Colonic mucosa (tissue), 4 donors: ENCODE results near the gene MN1. TPM values are rescaled to one million over a fixed set of nuclear protein-coding genes. Genes with fewer than 3 reads are reported as not detected.

Experiments
- DNase-seq: peaks from one replicate; pipeline ENCODE4 v3.0.0-alpha.2; 2020
- H3K27ac ChIP-seq: fragments of 200-600 bp; one replicate; pipeline ENCODE4 v1.8.0; 2021
- H3K27me3 ChIP-seq: fragments of 200-600 bp; one replicate; pipeline ENCODE4 v1.8.0; 2021
- H3K36me3 ChIP-seq: fragments of 200-600 bp; one replicate; pipeline ENCODE4 v1.8.0; 2021
- H3K4me1 ChIP-seq: fragments of 200-600 bp; one replicate; pipeline ENCODE4 v1.8.0; 2021; ENCODE audit warnings: mild to moderate bottlenecking
- H3K4me3 ChIP-seq: fragments of 200-600 bp; one replicate; pipeline ENCODE4 v1.8.0; 2021
- H3K9ac ChIP-seq, 2 donors: one replicate each; pipeline ENCODE4 v1.7.0; 2013; ENCODE audit warnings: control low read depth in 2 of 2, low read depth in 2 of 2, low read length in 2 of 2
- H3K9me3 ChIP-seq: fragments of 200-600 bp; one replicate; pipeline ENCODE4 v1.8.0; 2021
- intact Hi-C: fragments of 100-400 bp; cut with DNase I; formaldehyde crosslinking; loops from one replicate; pipeline ENCODE4 v1.14.1; 2022
- total RNA-seq, 2 donors: library from RNA; stranded (reverse); fragmentation: NEBNext Ultra II Directional in 1 of 2; extraction: Animal tissue kit (Norgen Biotek cat#: 25700) in 1 of 2; gene quantifications; one replicate each; pipeline ENCODE4 v1.2.1, GENCODE V29; 2021
- TF ChIP-seq, protein P1 (sequence below): fragments of 200-600 bp; IDR thresholded peaks from one replicate; pipeline ENCODE4 v1.8.0; 2022; ENCODE audit warnings: antibody characterized with exemption, mild to moderate bottlenecking
- donor health status: healthy.
- donor health status: DM: no; HTN: no; CAD: no.
- donor health status: DM: no; HTN: no; CAD: no.

Gene MN1
- total RNA-seq, 2 donors from 2014 or later, result 0.67 to 1.5 TPM

- TF ChIP-seq, protein P1, sequence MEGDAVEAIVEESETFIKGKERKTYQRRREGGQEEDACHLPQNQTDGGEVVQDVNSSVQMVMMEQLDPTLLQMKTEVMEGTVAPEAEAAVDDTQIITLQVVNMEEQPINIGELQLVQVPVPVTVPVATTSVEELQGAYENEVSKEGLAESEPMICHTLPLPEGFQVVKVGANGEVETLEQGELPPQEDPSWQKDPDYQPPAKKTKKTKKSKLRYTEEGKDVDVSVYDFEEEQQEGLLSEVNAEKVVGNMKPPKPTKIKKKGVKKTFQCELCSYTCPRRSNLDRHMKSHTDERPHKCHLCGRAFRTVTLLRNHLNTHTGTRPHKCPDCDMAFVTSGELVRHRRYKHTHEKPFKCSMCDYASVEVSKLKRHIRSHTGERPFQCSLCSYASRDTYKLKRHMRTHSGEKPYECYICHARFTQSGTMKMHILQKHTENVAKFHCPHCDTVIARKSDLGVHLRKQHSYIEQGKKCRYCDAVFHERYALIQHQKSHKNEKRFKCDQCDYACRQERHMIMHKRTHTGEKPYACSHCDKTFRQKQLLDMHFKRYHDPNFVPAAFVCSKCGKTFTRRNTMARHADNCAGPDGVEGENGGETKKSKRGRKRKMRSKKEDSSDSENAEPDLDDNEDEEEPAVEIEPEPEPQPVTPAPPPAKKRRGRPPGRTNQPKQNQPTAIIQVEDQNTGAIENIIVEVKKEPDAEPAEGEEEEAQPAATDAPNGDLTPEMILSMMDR, result no peak
- intact Hi-C loops, result loop anchor here (5.0 kb wide), 1 partner anchor 1044 kb away; no protein-coding TSS in a partner anchor
- H3K27me3 ChIP-seq, result peaks cover 40% of the 10 kb centered on the region
- no peaks in the 10 kb centered on the region for H3K36me3 ChIP-seq
- H3K9ac ChIP-seq, result no peak overlapping the region
- H3K4me1 ChIP-seq, result peaks cover 6% of the 10 kb centered on the region
- H3K4me3 ChIP-seq, result peak overlapping the region; percentile 77
- H3K9me3 ChIP-seq, result no peaks in the 10 kb centered on the region
- no peak for DNase-seq
- peak overlapping the region; percentile 34 for H3K27ac ChIP-seq
Observed at GRCh38 chr22:27801202-27801615, 347 bp downstream of the MN1 start.

- peaks cover 6% of the 10 kb centered on the region for H3K4me1 ChIP-seq
- H3K9me3 ChIP-seq, result no peaks in the 10 kb centered on the region
- H3K36me3 ChIP-seq, result no peaks in the 10 kb centered on the region
- peaks cover 40% of the 10 kb centered on the region for H3K27me3 ChIP-seq
- intact Hi-C loops, result loop anchor here (5.0 kb wide), 1 partner anchor 1043 kb away; no protein-coding TSS in a partner anchor
- TF ChIP-seq, protein P1, result no peak
- peak overlapping the region; percentile 34 for H3K27ac ChIP-seq
- H3K9ac ChIP-seq, result peak overlapping the region; percentile 19 to 43
- peak overlapping the region; percentile 77 for H3K4me3 ChIP-seq
- DNase-seq, result no peak
Observed at GRCh38 chr22:27800250-27801201, 1.0 kb downstream of the MN1 start.

DNA sequence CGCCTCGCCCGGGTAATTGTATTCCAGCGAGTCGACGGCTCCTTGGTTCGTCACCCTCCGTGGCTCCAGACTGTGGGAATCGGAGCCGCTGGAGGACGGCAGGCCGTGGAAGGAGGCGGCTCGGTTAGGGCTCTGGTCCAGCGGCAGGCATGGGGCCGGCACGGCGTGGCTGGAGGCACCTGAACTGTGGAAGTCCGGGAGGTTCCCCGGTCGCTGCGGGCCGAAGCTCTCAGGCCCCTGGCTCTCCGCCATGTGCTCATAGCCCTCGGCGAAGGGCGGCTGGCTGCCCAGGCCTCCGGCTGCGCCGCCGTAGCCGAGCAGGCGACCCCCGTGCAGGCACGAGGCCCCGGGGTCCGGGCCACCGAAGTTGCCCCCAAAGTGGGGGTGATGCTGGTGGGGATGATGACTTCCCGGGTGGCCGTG, 1.7 kb downstream of the MN1 start:
- H3K27ac ChIP-seq, result no peak overlapping the region

GRCh38 chr22:27799015-27799826, 2.3 kb downstream of the MN1 start:
- Histone ChIP-seq H3K4me1 (peaks cover 6% of the 10 kb centered on the region), H3K27me3 (peaks cover 40% of the 10 kb centered on the region), H3K9me3 (no peaks in the 10 kb centered on the region), H3K4me3 (peak overlapping the region; percentile 77), H3K27ac (no peak overlapping the region), H3K9ac (no peak overlapping the region), H3K36me3 (no peaks in the 10 kb centered on the region)
- intact Hi-C loops, result no loop called here
- DNase-seq, result no peak
- TF ChIP-seq, protein P1, result no peak

More for the DNA sequence above, 1.7 kb downstream of the MN1 start:
- no peak for DNase-seq
- intact Hi-C loops, result loop anchor here (5.0 kb wide), 1 partner anchor 1043 kb away; no protein-coding TSS in a partner anchor
- peaks cover 6% of the 10 kb centered on the region for H3K4me1 ChIP-seq
- H3K27me3 ChIP-seq, result peaks cover 40% of the 10 kb centered on the region
- H3K9me3 ChIP-seq, result no peaks in the 10 kb centered on the region
- H3K4me3 ChIP-seq, result peak overlapping the region; percentile 77
- TF ChIP-seq, protein P1, result no peak
- H3K36me3 ChIP-seq, result no peaks in the 10 kb centered on the region
- peak overlapping the region in 1 of 2 donors; percentile 43 for H3K9ac ChIP-seq

DNA sequence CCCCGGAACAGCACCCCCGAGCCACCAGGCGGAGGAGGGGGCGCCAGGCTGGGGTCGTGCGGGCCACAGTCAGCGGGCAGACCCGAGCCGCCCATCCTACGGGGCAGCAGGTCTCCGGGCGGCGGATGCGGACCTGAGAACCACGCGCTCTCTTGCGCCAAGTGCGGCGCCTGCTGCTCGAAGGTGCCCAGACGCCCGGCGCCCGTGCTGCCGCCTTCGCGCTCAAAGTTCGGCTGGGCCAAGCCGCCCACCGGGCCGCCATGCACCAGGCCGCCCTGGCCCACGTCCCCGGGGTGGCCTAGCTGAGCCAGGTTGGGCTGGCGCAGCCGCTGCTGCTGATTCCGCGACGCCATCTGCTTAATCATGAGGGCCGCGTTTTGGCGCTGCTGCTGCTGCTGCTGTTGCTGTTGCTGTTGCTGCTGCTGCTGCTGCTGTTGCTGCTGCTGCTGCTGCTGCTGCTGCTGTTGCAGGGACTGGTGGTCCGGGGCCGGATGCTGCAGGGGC, 3.0 kb downstream of the MN1 start:
- H3K4me3 ChIP-seq, result no peak overlapping the region

More for the DNA sequence above, 3.0 kb downstream of the MN1 start:
- TF ChIP-seq, protein P1, result no peak
- Histone ChIP-seq H3K9ac (no peak overlapping the region), H3K9me3 (no peaks in the 10 kb centered on the region), H3K27ac (no peak overlapping the region), H3K4me1 (peaks cover 6% of the 10 kb centered on the region), H3K36me3 (no peaks in the 10 kb centered on the region), H3K27me3 (peaks cover 40% of the 10 kb centered on the region)
- intact Hi-C loops, result no loop called here
- no peak for DNase-seq
